RWPE1 (cell line): ENCODE results near the gene CLDN18.

ENCODE experiments used
- CTCF ChIA-PET: fragments of 350-600 bp; sonication (Branson Sonifier 250); formaldehyde crosslinking; extraction: SDS; loops from one replicate; lab custom pipeline; 2021; lab: Yijun Ruan, JAX
- POLR2A ChIA-PET: fragments of 400-600 bp; formaldehyde crosslinking; extraction: SDS; loops from one replicate; lab custom pipeline; 2020; ENCODE audit warnings: antibody characterized with exemption; ENCODE audit not compliant: low non-redundant PET; lab: Yijun Ruan, JAX
- DNase-seq: peaks from one replicate; pipeline ENCODE4 v3.0.0; 2012; ENCODE audit warnings: low spot score
- H3K27ac ChIP-seq: fragments of 450-650 bp; 2 replicates; pipeline ENCODE4 v1.5.1; 2017
- TF ChIP-seq, protein P1 (sequence below): fragments of 450-650 bp; conservative IDR thresholded peaks from 2 replicates; pipeline ENCODE4 v1.5.1; 2017; ENCODE audit warnings: low read depth, mild to moderate bottlenecking

Gene CLDN18

DNA sequence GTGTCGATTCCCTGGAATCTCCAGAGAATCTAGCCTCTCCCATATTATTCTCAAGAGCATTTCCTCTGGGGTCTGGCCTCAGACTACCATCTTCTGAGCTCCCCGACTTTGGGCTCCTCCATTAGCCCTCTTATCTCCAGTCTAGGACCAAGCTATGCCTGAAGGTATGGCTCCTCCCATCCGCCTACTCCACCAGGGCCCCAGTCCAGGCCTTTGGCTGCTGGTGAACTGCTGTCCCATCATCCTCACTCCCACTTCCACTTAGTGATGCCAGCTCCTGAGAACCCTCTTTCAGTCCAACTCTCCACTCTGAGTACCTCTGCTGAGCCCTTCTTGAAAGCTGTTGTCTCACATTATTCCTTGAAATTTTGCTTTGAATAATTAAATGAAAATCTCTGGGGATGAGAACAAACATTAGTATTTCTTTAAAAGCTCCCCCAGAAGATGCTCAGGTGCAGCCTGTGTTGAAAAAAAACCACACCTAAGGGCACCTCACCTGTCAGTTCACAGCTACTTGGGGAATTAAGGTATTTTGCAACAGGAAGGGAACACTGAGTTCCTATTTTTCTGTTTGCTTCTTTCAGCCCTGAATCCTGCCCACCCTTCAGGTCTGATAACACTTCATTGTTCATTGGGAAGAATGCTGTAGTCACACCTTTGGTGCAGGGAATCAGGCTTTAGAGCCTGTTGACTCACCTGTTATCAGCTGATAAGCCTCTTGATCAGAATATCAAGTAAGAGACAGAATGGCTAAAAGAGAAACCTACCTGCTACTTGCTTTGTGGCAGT, 9.5 kb downstream of the CLDN18 start:
- POLR2A ChIA-PET, result no interaction called here
- CTCF ChIA-PET, result interaction anchor here (0.5 to 0.7 kb wide), 2 partner anchors 161 to 626 kb away, joined by 3 to 5 read pairs; no protein-coding TSS in a partner anchor
- TF ChIP-seq, protein P1, sequence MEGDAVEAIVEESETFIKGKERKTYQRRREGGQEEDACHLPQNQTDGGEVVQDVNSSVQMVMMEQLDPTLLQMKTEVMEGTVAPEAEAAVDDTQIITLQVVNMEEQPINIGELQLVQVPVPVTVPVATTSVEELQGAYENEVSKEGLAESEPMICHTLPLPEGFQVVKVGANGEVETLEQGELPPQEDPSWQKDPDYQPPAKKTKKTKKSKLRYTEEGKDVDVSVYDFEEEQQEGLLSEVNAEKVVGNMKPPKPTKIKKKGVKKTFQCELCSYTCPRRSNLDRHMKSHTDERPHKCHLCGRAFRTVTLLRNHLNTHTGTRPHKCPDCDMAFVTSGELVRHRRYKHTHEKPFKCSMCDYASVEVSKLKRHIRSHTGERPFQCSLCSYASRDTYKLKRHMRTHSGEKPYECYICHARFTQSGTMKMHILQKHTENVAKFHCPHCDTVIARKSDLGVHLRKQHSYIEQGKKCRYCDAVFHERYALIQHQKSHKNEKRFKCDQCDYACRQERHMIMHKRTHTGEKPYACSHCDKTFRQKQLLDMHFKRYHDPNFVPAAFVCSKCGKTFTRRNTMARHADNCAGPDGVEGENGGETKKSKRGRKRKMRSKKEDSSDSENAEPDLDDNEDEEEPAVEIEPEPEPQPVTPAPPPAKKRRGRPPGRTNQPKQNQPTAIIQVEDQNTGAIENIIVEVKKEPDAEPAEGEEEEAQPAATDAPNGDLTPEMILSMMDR, result no peak
- DNase-seq, result no peak
- no peak overlapping the region for H3K27ac ChIP-seq

DNA sequence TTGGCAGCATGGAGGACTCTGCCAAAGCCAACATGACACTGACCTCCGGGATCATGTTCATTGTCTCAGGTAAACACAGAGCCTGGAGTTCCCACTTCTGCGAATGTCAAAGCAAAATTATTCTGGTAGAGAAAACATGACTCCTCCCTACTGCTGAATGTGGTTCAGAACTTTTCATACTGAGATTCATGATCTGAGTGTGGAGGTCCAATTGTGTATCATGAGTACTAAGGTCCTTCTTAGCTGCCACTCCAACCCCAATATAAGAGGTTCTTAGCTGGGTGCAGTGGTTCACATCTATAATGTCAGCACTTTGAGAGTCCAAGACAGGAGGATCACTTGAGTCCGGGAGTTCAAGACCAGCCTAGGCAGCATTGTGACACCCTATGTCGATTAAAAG, 13.8 kb downstream of the CLDN18 start:
- CTCF ChIA-PET, result no interaction called here
- DNase-seq, result no peak
- TF ChIP-seq, protein P1, result no peak
- POLR2A ChIA-PET, result no interaction called here
- H3K27ac ChIP-seq, result no peak overlapping the region

DNA sequence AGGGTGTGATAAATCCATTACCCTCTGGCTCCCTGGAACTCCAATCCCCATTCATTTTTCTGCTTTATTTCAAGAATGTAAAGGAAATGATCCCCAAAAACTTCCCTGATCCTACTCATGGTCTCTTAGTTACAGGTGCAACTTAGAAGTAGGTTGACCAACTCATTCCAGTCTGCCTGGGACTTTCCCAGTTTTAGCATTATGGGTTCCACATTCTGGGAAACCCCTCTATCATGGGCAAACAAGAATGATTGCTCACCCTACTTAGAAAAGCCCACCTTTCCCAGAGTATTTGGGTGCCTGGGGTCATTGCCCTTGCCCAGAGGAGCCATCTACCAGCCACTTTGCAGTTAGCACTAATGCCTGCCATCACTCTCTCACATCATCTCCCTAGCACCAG, 15.6 kb downstream of the CLDN18 start:
- TF ChIP-seq, protein P1, result no peak
- no peak overlapping the region for H3K27ac ChIP-seq
- CTCF ChIA-PET, result interaction anchor here (0.6 kb wide), 1 partner anchor 565 kb away, joined by 4 read pairs; no protein-coding TSS in a partner anchor
- DNase-seq, result no peak
- POLR2A ChIA-PET, result no interaction called here

DNA sequence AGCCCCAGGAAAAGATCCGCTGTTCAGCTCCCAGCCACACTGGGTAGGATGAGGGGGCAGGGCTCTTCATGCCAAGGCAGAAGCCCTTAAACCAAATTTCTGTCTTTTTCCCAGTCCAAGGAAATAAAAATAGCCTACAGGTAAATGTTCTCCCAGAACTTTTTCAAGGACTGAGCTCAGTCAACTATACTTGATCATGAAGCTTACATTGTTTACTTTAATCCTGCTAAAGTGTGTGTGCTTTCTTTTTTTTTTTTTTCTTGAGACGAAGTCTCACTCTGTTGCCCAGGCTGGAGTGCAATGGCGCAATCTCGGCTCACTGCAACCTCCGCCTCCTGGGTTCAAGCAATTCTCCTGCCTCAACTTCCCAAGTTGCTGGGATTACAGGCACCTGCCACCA, 17.9 kb downstream of the CLDN18 start:
- no peak overlapping the region for H3K27ac ChIP-seq
- TF ChIP-seq, protein P1, result no peak
- ChIA-PET POLR2A (no interaction called here), CTCF (interaction anchor here (0.6 kb wide), 1 partner anchor 423 kb away, joined by 4 read pairs; no protein-coding TSS in a partner anchor)
- no peak for DNase-seq

DNA sequence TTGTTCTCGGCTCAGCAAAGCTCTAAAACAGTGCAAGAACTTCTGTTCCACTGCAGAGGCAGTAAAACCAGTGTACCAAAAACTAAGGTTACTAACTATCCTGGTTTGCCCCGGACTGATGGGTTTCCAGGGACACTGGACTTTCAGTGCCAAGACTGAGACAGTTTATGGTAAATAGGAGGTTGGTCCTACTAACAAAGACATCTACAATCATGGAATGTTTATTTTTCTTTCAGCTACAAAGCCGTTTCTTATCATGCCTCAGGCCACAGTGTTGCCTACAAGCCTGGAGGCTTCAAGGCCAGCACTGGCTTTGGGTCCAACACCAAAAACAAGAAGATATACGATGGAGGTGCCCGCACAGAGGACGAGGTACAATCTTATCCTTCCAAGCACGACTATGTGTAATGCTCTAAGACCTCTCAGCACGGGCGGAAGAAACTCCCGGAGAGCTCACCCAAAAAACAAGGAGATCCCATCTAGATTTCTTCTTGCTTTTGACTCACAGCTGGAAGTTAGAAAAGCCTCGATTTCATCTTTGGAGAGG, 20.8 kb downstream of the CLDN18 start:
- POLR2A ChIA-PET, result no interaction called here
- CTCF ChIA-PET, result interaction anchor here (0.6 kb wide), 2 partner anchors 9 to 599 kb away, joined by 3 read pairs; no protein-coding TSS in a partner anchor
- no peak overlapping the region for H3K27ac ChIP-seq
- TF ChIP-seq, protein P1, result no peak
- no peak for DNase-seq

DNA sequence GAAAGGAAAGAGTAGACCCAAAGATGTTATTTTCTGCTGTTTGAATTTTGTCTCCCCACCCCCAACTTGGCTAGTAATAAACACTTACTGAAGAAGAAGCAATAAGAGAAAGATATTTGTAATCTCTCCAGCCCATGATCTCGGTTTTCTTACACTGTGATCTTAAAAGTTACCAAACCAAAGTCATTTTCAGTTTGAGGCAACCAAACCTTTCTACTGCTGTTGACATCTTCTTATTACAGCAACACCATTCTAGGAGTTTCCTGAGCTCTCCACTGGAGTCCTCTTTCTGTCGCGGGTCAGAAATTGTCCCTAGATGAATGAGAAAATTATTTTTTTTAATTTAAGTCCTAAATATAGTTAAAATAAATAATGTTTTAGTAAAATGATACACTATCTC, 21.6 kb downstream of the CLDN18 start:
- no peak overlapping the region for H3K27ac ChIP-seq
- ChIA-PET POLR2A (no interaction called here), CTCF (interaction anchor here (0.6 kb wide), 1 partner anchor 8 kb away, joined by 3 read pairs; no protein-coding TSS in a partner anchor)
- DNase-seq, result no peak
- TF ChIP-seq, protein P1, result no peak
